Lower leg skin (tissue), 3 donors: ENCODE data around the gene DHX32.

Experiments used
- CTCF ChIP-seq, 3 donors: fragments of 450-650 bp; IDR thresholded peaks; one replicate each; pipeline ENCODE4 v1.5.1; 2016; ENCODE audit warnings: antibody characterized with exemption in 3 of 3, mild to moderate bottlenecking in 3 of 3, moderate library complexity in 2 of 3
- POLR2A ChIP-seq, 2 donors: fragments of 450-650 bp; IDR thresholded peaks; one replicate each; pipeline ENCODE4 v1.6.1; 2016 to 2017; ENCODE audit warnings: antibody characterized with exemption in 2 of 2, mild to moderate bottlenecking in 1 of 2, moderate library complexity in 1 of 2

DNA sequence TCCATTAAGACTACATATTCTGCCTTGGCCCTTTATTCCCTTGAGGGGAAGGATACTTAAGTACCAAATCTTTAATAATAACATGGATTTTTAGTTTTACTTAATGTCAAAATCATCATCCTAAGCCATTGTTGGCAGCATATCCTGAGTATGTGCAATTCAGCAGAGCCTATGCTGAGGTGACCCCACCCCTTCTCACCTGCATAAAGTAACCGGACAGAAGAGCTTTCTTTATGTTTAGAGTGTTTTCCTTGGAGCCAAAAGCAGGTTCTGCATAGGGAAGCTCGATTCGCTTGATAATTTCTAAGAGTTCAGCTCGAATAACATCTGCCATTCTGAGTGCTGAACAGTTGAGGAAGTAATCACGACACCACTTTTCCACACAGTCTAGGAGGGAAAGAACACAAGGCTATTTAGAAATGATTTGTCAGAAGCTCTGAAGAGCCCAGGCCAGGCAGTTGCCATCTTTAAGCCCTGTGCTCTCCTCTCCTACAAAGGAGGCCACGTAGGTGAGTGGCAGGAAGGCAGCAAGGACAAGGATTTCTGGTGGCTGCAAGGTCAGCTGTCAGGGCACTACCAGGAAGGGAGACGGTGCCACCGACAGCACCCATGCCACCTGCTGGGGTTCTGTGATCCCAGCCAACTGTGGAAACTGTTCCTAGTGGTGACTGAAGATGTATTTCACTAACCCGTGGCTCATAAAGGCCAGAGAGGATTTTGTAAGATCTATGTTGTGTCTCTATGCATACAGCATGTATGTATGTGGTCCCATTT, 42.1 kb downstream of the DHX32 start:
- TF ChIP-seq CTCF (IDR thresholded peaks at IDR 0.05) (no peak), POLR2A (IDR thresholded peaks at IDR 0.05) (no peak)
